Fibroblast of skin of right biceps (primary cell): ENCODE results near the gene TAB2.
A peak's percentile ranks its signal among the peaks of the same experiment; 100 is the strongest.
"Not testable (repeated sequence)": the region's sequence is repeated elsewhere in the genome, so short reads cannot be mapped to it uniquely, and the experiment has no call there.

Experiments
- DNase-seq: peaks from one replicate; pipeline ENCODE4 v3.0.0-alpha.2; 2013

The TAB2 gene

GRCh38 chr6:149448821-149449453 lies 131.4 kb downstream of the TAB2 start:
- no peak for DNase-seq

- no peak for DNase-seq
Measured at GRCh38 chr6:149449831-149450678, 132.5 kb downstream of the TAB2 start.

- no peak for DNase-seq
Measured at GRCh38 chr6:149450679-149451375, 133.3 kb downstream of the TAB2 start.

GRCh38 chr6:149451376-149452036 lies 134.0 kb downstream of the TAB2 start:
- peak; percentile 15 for DNase-seq

- no peak for DNase-seq
Measured at GRCh38 chr6:149452037-149452939, 134.8 kb downstream of the TAB2 start.

GRCh38 chr6:149453597-149454345 lies 136.3 kb downstream of the TAB2 start:
- peak; percentile 13 for DNase-seq

GRCh38 chr6:149454346-149454848 lies 136.9 kb downstream of the TAB2 start:
- peak; percentile 83 for DNase-seq

- DNase-seq, result no peak
Measured at GRCh38 chr6:149455031-149455732, 137.7 kb downstream of the TAB2 start.

GRCh38 chr6:149456311-149457021 lies 139.0 kb downstream of the TAB2 start:
- no peak for DNase-seq

- no peak for DNase-seq
Measured at GRCh38 chr6:149457316-149457884, 139.9 kb downstream of the TAB2 start.

- peak; percentile 28 for DNase-seq
Measured at GRCh38 chr6:149458196-149458595, 140.7 kb downstream of the TAB2 start.

- DNase-seq, result no peak
Measured at GRCh38 chr6:149458806-149459205, 141.3 kb downstream of the TAB2 start.

GRCh38 chr6:149459761-149460160 lies 142.2 kb downstream of the TAB2 start:
- peak; percentile 74 for DNase-seq

GRCh38 chr6:149460249-149460648 lies 142.7 kb downstream of the TAB2 start:
- not testable (repeated sequence) for DNase-seq
